HG03139 (cell line): ENCODE data around the gene ZNF831.

Source experiments
- ATAC-seq: cut with Tn5 transposase; IDR thresholded peaks from one replicate; pipeline ENCODE4 v1.9.1; 2021; ENCODE audit not compliant: unreplicated experiment

ZNF831 gene

GRCh38 chr20:59157064-59157463 is 6.6 kb upstream of the ZNF831 start:
- no peak for ATAC-seq

- no peak for ATAC-seq
Measured at GRCh38 chr20:59157531-59157930, 6.1 kb upstream of the ZNF831 start.

GRCh38 chr20:59157961-59158541 is 5.6 kb upstream of the ZNF831 start:
- ATAC-seq: no peak

- no peak for ATAC-seq
Measured at GRCh38 chr20:59158673-59159072, 4.9 kb upstream of the ZNF831 start.

- ATAC-seq: no peak
Measured at GRCh38 chr20:59159091-59159490, 4.5 kb upstream of the ZNF831 start.

- ATAC-seq: no peak
Measured at GRCh38 chr20:59159493-59160376, 3.9 kb upstream of the ZNF831 start.

- no peak for ATAC-seq
Measured at GRCh38 chr20:59160389-59161115, 3.1 kb upstream of the ZNF831 start.

GRCh38 chr20:59161721-59162120 is 1.9 kb upstream of the ZNF831 start:
- ATAC-seq: no peak

GRCh38 chr20:59164686-59165391 is 1.2 kb downstream of the ZNF831 start:
- no peak for ATAC-seq

- no peak for ATAC-seq
Measured at GRCh38 chr20:59165396-59165795, 1.8 kb downstream of the ZNF831 start.

GRCh38 chr20:59165891-59166709 is 2.5 kb downstream of the ZNF831 start:
- no peak for ATAC-seq

- no peak for ATAC-seq
Measured at GRCh38 chr20:59170406-59171349, 7.1 kb downstream of the ZNF831 start.

- ATAC-seq: no peak
Measured at GRCh38 chr20:59171986-59172385, 8.4 kb downstream of the ZNF831 start.

- ATAC-seq: no peak
Measured at GRCh38 chr20:59173938-59174491, 10.4 kb downstream of the ZNF831 start.

GRCh38 chr20:59175002-59175401 is 11.4 kb downstream of the ZNF831 start:
- no peak for ATAC-seq

- no peak for ATAC-seq
Measured at GRCh38 chr20:59175861-59176260, 12.2 kb downstream of the ZNF831 start.

- no peak for ATAC-seq
Measured at GRCh38 chr20:59176812-59177211, 13.2 kb downstream of the ZNF831 start.

- ATAC-seq: no peak
Measured at GRCh38 chr20:59177266-59178250, 13.9 kb downstream of the ZNF831 start.
